Thoracic aorta (tissue), 2 donors: ENCODE measurements around the gene SULT1B1. TPM values are rescaled to one million over a fixed set of nuclear protein-coding genes. Genes with fewer than 3 reads are reported as not detected.

ENCODE experiments used
- ATAC-seq: fragments of 150-250 bp; one replicate; pipeline ENCODE4 v1.8.0; 2017; ENCODE audit warnings: low read depth; ENCODE audit not compliant: insufficient number of reproducible peaks, low FRiP score
- DNase-seq: peaks from one replicate; pipeline ENCODE4 v3.0.0-alpha.2; 2020; ENCODE audit warnings: low spot score
- H3K27ac ChIP-seq, 2 donors: fragments of 200-600 bp; sonication (generic); 1 replicate in 1 of 2; 2 replicates in 1 of 2; pipeline ENCODE4 v1.5.1; 2016; ENCODE audit warnings: mild to moderate bottlenecking in 2 of 2, moderate library complexity in 2 of 2
- H3K27me3 ChIP-seq: fragments of 200-600 bp; sonication (generic); replicated peaks from 2 replicates; pipeline ENCODE4 v1.6.0; 2016; ENCODE audit warnings: mild to moderate bottlenecking; ENCODE audit not compliant: insufficient read depth
- H3K36me3 ChIP-seq: fragments of 200-600 bp; sonication (generic); one replicate; pipeline ENCODE4 v1.5.1; 2016
- H3K4me1 ChIP-seq, 2 donors: fragments of 200-600 bp; sonication (generic); 1 replicate in 1 of 2; 2 replicates in 1 of 2; pipeline versions ENCODE4 v1.5.1 to v1.6.0; 2016; ENCODE audit warnings: low read depth in 2 of 2, mild to moderate bottlenecking in 1 of 2; ENCODE audit not compliant: control insufficient read depth in 1 of 2
- H3K4me3 ChIP-seq: fragments of 200-600 bp; sonication (generic); 2 replicates; pipeline ENCODE4 v1.5.1; 2016; ENCODE audit warnings: mild to moderate bottlenecking
- H3K9me3 ChIP-seq: fragments of 200-600 bp; sonication (generic); 2 replicates; pipeline ENCODE4 v1.5.1; 2016
- CTCF ChIP-seq: fragments of 200-600 bp; sonication (generic); IDR thresholded peaks from one replicate; pipeline ENCODE4 v1.5.1; 2019; ENCODE audit warnings: antibody characterized with exemption
- total RNA-seq, 2 donors: library from RNA; depleted of rRNA; stranded (reverse); fragments of >200 nt; gene quantifications; one replicate each; pipeline versions ENCODE4 v1.1.0 to v1.2.3, GENCODE V29; 2016

SULT1B1 gene
- total RNA-seq, 2 donors from 2014 or later, result 0.41 to 2.9 TPM

- no peaks in the 10 kb centered on the region for H3K9me3 ChIP-seq
- DNase-seq, result no peak
- ATAC-seq, result no peak
- no peaks in the 10 kb centered on the region for H3K4me1 ChIP-seq
- no peak overlapping the region for H3K4me3 ChIP-seq
- no peaks in the 10 kb centered on the region for H3K36me3 ChIP-seq
- no peak for TF ChIP-seq CTCF
- no peaks in the 10 kb centered on the region for H3K27me3 ChIP-seq
- H3K27ac ChIP-seq, result no peak overlapping the region
Observed at GRCh38 chr4:69730002-69730401, 30.4 kb downstream of the SULT1B1 start.

- Histone ChIP-seq H3K9me3 (no peaks in the 10 kb centered on the region), H3K27ac (no peak overlapping the region), H3K4me1 (no peaks in the 10 kb centered on the region), H3K4me3 (no peak overlapping the region), H3K27me3 (no peaks in the 10 kb centered on the region), H3K36me3 (no peaks in the 10 kb centered on the region)
- DNase-seq, result no peak
- TF ChIP-seq CTCF, result no peak
- no peak for ATAC-seq
Observed at GRCh38 chr4:69727926-69728325, 32.5 kb downstream of the SULT1B1 start.

GRCh38 chr4:69727426-69727825 lies 33.0 kb downstream of the SULT1B1 start:
- H3K27me3 ChIP-seq, result no peaks in the 10 kb centered on the region
- H3K36me3 ChIP-seq, result no peaks in the 10 kb centered on the region
- DNase-seq, result no peak
- ATAC-seq, result no peak
- no peak overlapping the region for H3K4me3 ChIP-seq
- no peaks in the 10 kb centered on the region for H3K4me1 ChIP-seq
- H3K9me3 ChIP-seq, result no peaks in the 10 kb centered on the region
- H3K27ac ChIP-seq, result no peak overlapping the region
- no peak for TF ChIP-seq CTCF

GRCh38 chr4:69726971-69727370 lies 33.4 kb downstream of the SULT1B1 start:
- no peak overlapping the region for H3K27ac ChIP-seq
- H3K9me3 ChIP-seq, result no peaks in the 10 kb centered on the region
- ATAC-seq (no peak), DNase-seq (no peak)
- no peaks in the 10 kb centered on the region for H3K27me3 ChIP-seq
- no peaks in the 10 kb centered on the region for H3K4me1 ChIP-seq
- H3K36me3 ChIP-seq, result no peaks in the 10 kb centered on the region
- no peak for TF ChIP-seq CTCF
- H3K4me3 ChIP-seq, result no peak overlapping the region

- Histone ChIP-seq H3K27me3 (no peaks in the 10 kb centered on the region), H3K9me3 (no peaks in the 10 kb centered on the region), H3K27ac (no peak overlapping the region), H3K4me3 (no peak overlapping the region), H3K4me1 (no peaks in the 10 kb centered on the region), H3K36me3 (no peaks in the 10 kb centered on the region)
- no peak for DNase-seq
- TF ChIP-seq CTCF, result no peak
- no peak for ATAC-seq
Observed at GRCh38 chr4:69718396-69719271, 41.8 kb downstream of the SULT1B1 start.
